GM12874 (cell line): ENCODE measurements around the gene PFKFB4.

Experiments used
- TF ChIP-seq, protein P1 (sequence below): IDR thresholded peaks from 2 replicates; pipeline ENCODE4 v1.5.1; 2011; ENCODE audit warnings: low read depth, mild to moderate bottlenecking, control low read depth, low read length, moderate library complexity; ENCODE audit not compliant: insufficient read depth

PFKFB4 gene

GRCh38 chr3:48548126-48548525, 8.5 kb downstream of the PFKFB4 start:
- TF ChIP-seq, protein P1, sequence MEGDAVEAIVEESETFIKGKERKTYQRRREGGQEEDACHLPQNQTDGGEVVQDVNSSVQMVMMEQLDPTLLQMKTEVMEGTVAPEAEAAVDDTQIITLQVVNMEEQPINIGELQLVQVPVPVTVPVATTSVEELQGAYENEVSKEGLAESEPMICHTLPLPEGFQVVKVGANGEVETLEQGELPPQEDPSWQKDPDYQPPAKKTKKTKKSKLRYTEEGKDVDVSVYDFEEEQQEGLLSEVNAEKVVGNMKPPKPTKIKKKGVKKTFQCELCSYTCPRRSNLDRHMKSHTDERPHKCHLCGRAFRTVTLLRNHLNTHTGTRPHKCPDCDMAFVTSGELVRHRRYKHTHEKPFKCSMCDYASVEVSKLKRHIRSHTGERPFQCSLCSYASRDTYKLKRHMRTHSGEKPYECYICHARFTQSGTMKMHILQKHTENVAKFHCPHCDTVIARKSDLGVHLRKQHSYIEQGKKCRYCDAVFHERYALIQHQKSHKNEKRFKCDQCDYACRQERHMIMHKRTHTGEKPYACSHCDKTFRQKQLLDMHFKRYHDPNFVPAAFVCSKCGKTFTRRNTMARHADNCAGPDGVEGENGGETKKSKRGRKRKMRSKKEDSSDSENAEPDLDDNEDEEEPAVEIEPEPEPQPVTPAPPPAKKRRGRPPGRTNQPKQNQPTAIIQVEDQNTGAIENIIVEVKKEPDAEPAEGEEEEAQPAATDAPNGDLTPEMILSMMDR = no peak

DNA sequence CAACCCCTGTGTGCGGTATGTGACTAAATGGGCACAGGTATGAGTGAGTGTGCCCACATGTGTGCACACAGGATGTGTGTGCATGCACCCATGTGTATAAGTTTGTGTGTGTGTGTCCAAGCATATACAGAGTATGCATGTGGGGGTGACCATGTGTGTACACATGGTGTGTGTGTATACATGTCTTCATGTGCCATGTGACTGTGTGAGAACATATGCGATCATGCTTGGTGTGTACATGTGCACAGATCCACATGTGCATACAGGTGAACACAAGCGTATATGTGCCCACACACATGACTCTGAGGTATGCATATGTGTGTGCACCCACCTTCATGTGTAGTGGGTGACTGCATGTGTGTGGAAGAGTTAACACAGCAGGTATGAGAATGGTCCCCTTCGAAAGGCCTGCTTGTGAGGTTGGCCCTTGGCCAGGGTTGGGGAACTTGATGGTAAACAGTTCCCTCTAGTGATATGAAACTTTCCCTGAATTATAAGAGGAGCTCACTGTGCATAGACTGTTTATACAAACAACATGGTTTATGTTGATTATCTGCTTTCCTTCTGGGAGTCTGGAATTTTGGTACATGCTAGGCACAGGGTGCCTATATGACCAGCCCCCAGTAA, 10.3 kb downstream of the PFKFB4 start:
- TF ChIP-seq, protein P1 = no peak

- TF ChIP-seq, protein P1 = no peak
Observed at GRCh38 chr3:48544141-48544540, 12.5 kb downstream of the PFKFB4 start.

GRCh38 chr3:48543271-48543866, 13.2 kb downstream of the PFKFB4 start:
- TF ChIP-seq, protein P1 = no peak

DNA sequence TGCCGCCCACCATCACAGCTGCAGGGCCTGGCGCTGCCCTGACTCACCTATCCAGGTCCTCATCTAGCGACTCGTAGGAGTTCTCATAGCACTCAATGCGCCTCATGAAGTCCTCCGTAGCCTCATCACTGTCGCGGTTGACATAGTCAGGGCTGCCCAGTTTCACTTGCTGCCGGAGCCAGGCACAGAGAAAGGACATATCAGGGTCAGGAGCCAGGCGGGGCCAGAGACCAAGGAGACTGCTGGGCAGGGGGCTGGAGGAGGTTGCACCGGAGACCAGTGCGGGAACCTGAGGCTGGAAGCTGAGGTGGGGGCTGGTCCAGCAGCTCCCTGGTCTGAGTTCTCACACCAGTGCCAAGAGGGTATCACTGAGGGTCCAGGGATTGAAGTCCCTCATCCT, 18.2 kb downstream of the PFKFB4 start:
- TF ChIP-seq, protein P1 = no peak

GRCh38 chr3:48536785-48537184, 19.8 kb downstream of the PFKFB4 start:
- TF ChIP-seq, protein P1 = no peak

DNA sequence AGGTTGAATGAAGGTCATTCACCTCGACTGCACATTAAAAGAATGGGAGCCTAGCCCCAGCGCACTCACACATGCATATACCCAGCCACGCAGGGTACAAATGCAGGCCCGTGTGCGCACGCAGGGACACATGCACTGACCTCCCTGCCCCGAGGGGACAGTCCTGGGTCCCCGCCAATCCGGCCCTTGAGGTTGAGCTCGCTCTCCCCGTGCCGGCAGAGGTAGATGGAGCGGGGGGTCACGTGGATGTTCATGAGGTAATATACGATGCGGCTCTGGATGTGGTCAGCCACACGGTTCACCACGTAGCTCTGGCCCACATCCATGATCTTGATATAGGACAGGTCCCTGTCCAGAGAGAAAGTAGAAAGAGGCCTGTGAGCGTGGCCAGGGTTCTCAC, 20.5 kb downstream of the PFKFB4 start:
- TF ChIP-seq, protein P1 = no peak
